Stimulated activated CD4-positive, alpha-beta T cell treated with anti-CD3 and anti-CD28 coated beads, Interleukin-12 subunit alpha, Interleukin-12 subunit beta, amount 100 ng/mL, for 4 hours (primary cell): ENCODE measurements around the gene C20orf141.

Experiments used
- DNase-seq: peaks from one replicate; pipeline ENCODE4 v3.0.0-alpha.2; 2020

Gene C20orf141

GRCh38 chr20:2851086-2851485 is 36.3 kb downstream of the C20orf141 start:
- DNase-seq: no peak

GRCh38 chr20:2858591-2858990 is 43.8 kb downstream of the C20orf141 start:
- DNase-seq: no peak

GRCh38 chr20:2859330-2860121 is 44.7 kb downstream of the C20orf141 start:
- DNase-seq: no peak

- no peak for DNase-seq
Observed at GRCh38 chr20:2864626-2865025, 49.8 kb downstream of the C20orf141 start.

GRCh38 chr20:2865101-2865500 is 50.3 kb downstream of the C20orf141 start:
- no peak for DNase-seq
